Measurements from ENCODE around the gene BOK.
"Not testable (repeated sequence)": the region's sequence is repeated elsewhere in the genome, so short reads cannot be mapped to it uniquely, and the experiment has no call there.

The BOK gene

GRCh38 chr2:241558532-241559322 is at the start of gene BOK:
BOK (plus strand) TSS chr2:241558745; CDS start chr2:241559484, 739 bp downstream.
- no peak for DNase-seq

DNA sequence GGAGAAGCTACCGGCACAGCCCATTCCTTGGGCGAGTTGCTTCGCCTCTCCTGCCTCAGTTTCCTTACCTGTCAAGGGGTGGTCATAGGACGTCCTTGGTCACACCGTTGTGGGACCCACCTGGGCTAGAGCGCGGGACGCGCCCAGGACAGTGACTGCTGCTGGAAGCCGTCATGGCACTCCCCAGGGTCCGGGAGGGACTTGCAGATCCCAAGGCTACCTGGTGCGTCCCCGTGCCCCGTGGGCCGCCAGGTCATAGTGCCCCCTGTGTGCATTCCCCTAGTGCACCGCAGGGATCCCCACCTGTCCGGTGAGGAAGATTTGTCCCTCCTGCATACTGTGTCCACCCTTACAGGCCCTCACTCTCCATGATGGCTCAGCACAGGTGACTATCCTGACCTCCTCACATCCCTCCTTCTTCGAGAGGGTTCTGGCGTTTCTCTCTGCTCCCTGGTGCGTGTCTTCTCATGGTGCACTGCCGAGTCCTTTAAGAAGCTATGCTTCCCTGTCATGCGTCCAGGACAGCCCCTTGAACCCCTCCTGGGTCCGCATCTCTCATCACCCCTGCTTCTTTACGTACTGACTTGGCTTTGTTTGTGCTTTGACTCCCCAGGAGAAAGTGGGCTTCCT is 49.3 kb upstream of the BOK start:
- DNase-seq, result no peak

DNA sequence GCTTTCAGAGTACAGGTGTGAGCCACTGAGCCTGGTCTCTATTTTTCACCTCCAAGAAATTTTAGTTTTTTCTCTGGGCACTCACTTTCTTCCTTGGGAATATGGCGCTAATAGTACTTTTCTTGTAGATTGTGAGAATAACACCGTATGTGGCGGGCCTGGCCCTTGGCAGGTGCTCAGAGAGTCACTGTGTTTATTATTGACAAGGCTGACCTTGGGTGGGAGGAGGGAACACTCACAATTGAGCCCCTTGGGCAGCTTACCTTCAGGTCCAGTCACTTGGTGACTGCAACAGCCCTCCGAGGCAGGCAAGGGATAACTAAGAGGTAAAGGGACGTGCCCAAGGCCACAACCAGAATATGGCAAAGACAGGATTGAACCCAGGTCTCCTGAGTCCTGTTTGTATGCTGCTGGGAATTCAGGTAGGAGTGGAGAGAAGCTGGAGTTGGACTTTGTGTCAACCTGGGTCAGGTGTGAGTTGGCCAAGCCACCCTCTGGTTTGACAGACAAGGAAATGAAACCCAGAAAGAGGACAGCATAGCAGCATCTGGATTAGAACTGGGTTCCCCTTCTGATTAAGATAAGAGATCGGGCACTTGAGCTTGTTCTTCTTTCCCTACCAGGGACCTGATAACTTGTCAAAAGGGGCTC is 47.3 kb upstream of the BOK start:
- DNase-seq, result no peak

DNA sequence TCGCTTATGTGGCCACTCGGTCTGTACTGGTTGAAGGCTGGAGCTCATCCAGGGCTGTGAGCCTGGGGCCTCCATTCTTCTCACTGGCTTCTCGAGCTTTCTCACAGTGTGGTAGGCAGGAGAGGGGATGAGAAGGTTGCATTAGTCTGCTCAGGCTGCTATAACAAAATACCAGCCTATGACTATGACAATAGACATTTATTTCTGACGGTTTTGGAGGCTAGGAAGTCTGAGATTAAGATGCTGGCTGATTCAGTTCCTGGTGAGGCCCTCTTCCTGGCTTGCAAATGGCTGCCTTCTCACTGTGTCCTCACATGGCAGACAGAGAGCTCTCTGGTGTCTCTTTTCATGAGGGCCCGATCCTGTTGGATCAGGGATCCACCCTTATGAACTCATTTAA is 44.0 kb upstream of the BOK start:
- no peak for DNase-seq

GRCh38 chr2:241514986-241515737 is 43.4 kb upstream of the BOK start:
- DNase-seq, result no peak

DNA sequence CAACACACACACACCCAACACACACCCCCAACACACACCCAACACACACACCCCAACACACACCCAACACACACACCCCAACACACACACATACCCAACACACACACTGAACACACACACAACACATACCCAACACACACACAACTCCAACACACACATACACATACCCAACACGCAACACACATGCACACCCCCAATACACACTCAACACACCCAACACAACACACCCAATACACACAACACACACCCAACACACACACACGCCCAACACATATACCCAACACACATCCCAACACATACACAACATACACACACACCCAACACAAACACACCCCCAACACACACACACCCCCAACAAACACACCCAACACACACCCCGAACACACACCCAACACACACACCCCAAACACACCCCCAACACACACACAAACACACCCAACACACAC is 42.0 kb upstream of the BOK start:
- DNase-seq, result no peak

DNA sequence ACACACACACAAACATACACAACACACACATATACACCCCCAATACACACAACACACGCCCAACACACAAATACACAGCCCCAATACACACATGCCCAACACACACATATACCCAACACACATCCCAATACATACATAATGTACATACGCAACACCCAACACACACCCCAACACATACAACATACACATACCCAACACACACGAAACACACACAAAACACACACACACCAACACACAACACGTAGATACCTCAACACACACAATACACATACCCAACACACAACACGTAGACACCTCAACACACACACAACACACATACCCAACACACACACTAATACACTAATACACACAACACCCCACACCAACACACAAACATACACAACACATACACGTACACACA is 41.2 kb upstream of the BOK start:
- DNase-seq, result no peak

DNA sequence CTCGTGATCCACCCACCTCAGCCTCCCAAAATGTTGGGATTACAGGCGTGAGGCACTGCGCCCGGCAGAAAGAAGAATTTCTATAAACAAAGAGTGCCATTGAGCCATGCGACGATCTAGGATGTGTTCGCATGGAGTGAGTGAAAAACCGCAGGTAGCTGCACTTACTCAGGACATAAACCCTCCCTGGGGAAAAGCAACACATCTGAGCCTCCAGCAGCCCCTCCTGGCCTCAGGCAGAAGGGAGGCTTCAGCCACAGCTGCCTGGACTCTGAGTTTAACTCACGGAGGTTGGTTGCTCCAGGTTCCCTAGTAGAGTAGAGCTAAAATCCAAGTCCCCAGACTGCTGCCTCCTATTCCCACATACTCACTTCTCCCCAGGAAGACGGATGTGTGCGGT is 38.9 kb upstream of the BOK start:
- no peak for DNase-seq

DNA sequence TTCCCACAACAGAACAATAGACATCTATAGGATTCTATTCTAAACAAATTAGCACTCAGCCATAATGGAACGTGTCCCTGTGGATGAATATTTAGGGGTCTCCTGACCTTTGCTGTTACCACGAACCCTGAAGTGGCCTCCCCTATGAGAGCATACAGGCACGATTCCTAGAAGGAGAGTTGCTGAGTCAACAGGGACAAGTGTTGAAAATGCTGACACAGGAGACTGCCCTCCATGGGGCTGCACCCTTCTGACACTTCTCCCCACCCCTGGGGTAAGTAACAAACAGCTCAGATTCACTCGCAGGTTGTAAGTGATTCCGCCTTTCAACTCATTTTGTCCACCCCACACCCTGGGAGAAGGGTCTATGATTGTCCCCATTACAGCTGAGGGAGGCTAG is 36.1 kb upstream of the BOK start:
- DNase-seq, result no peak

- DNase-seq, result not testable (repeated sequence)
Observed at GRCh38 chr2:241525818-241526780, 32.4 kb upstream of the BOK start.

DNA sequence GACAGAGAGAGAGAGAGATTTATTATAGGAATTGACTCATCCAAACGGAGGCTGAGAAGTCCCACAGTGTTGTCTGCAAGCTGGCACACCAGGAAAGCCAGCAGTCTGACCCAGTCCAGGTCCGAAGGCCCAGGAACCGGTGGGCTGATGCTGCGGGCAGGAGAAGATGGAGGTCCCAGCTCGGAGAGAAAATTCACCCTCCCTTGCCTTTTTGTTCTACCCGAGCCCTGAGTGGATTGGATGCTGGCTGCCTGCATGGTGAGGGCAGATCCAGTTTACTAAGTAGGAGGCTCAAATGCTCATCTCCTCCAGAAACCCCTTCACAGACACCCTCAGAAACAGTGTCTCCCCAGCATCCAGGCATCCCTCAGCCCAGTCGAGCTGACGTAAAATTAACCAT is 28.0 kb upstream of the BOK start:
- DNase-seq, result no peak

GRCh38 chr2:241531161-241531722 is 27.3 kb upstream of the BOK start:
- DNase-seq, result no peak

GRCh38 chr2:241532168-241532567 is 26.4 kb upstream of the BOK start:
- DNase-seq, result no peak

- DNase-seq, result no peak
Observed at GRCh38 chr2:241532733-241533601, 25.6 kb upstream of the BOK start.

DNA sequence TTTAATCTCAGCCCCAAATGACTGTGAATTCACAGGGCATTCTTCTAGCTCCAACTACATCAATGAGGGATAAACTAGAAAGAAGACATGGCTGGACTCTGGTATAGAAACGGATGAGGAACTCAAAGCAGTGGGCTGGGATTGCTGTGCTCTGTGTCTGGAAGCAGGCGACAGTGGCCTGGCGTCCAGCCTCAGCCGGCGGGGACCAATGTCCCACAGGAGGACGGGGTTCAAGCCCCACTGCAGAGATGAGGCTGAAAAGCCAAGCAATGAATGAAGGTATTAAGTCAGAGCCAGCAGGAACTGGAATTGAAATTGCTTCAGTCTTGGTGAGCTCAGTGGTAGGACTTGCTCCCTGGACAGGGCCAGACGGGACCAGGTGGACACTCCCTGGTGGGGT is 24.3 kb upstream of the BOK start:
- DNase-seq, result no peak

DNA sequence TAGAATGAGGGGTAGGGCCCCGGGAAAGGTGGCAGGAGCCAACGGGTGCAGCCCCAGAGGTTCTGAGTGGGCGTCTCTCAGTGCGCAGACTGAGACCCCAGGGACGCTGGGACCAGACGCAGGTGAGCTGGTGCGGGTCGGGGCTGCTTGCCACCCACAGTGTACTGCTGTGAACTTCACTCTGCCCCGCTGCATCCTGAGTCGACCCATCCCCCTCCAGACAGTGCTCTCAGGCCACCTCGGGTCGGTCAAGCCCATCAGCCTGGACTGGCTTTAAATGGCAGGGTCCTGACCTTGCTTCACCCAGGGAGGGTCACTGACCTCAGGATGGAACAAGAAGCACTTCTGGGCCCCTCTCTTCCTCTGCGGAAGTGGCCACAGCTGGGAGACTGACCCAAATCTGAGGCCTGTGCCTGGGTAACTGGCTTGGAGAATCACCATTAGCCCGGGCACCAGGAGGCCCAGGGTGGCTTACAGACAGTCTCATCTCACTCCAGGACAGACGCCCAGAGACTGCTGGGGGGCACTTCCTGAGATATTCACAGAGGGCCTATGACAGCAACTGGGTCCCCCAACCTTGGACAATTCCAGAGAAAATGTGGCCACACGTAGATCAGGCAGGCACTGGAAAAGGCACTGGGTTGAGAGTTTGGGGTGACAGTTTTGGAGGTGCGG is 23.7 kb upstream of the BOK start:
- DNase-seq, result no peak

- no peak for DNase-seq
Observed at GRCh38 chr2:241535871-241536655, 22.5 kb upstream of the BOK start.

- DNase-seq, result no peak
Observed at GRCh38 chr2:241538838-241539615, 19.5 kb upstream of the BOK start.
